Osteocyte (in vitro differentiated cells): ENCODE measurements around the gene PIK3C2B. TPM values are rescaled to one million over a fixed set of nuclear protein-coding genes. Genes with fewer than 3 reads are reported as not detected.

Experiments used
- DNase-seq: peaks from one replicate; pipeline ENCODE4 v3.0.0; 2021; ENCODE audit warnings: mixed read lengths; ENCODE audit not compliant: unreplicated experiment; ENCODE audit errors: extremely low spot score
- H3K27ac Mint-ChIP-seq: one replicate; pipeline ENCODE4 v1.8.0; 2021; ENCODE audit warnings: mild to moderate bottlenecking, mixed read lengths; ENCODE audit not compliant: unreplicated experiment
- H3K27me3 Mint-ChIP-seq: one replicate; pipeline ENCODE4 v1.8.0; 2021; ENCODE audit warnings: mixed read lengths; ENCODE audit not compliant: unreplicated experiment
- H3K36me3 Mint-ChIP-seq: one replicate; pipeline ENCODE4 v1.8.0; 2021; ENCODE audit warnings: mixed read lengths; ENCODE audit not compliant: unreplicated experiment
- H3K4me1 Mint-ChIP-seq: one replicate; pipeline ENCODE4 v1.8.0; 2021; ENCODE audit warnings: mixed read lengths; ENCODE audit not compliant: unreplicated experiment
- H3K4me3 Mint-ChIP-seq: one replicate; pipeline ENCODE4 v1.8.0; 2021; ENCODE audit warnings: mild to moderate bottlenecking, moderate library complexity, mixed read lengths; ENCODE audit not compliant: unreplicated experiment
- H3K9me3 Mint-ChIP-seq: one replicate; pipeline ENCODE4 v1.8.0; 2021; ENCODE audit warnings: mixed read lengths; ENCODE audit not compliant: unreplicated experiment
- CTCF ChIP-seq: fragments of 200-600 bp; sonication (generic); IDR thresholded peaks from 2 replicates; pipeline ENCODE4 v1.5.0; 2021; ENCODE audit warnings: antibody characterized with exemption, mild to moderate bottlenecking, moderate library complexity
- total RNA-seq: library from RNA; stranded (reverse); gene quantifications from 2 replicates; pipeline ENCODE4 v1.2.1, GENCODE V29; 2021

The PIK3C2B gene
- total RNA-seq, 1 donor from 2014 or later = 17.5 TPM

- Mint-ChIP-seq H3K4me3 (no peak overlapping the region), H3K4me1 (no peaks in the 10 kb centered on the region), H3K27me3 (no peaks in the 10 kb centered on the region), H3K36me3 (peaks cover 50% of the 10 kb centered on the region), H3K27ac (no peak overlapping the region), H3K9me3 (no peaks in the 10 kb centered on the region)
- DNase-seq = no peak
- TF ChIP-seq CTCF = no peak
Measured at GRCh38 chr1:204530932-204531331, 36.3 kb upstream of the PIK3C2B start.

GRCh38 chr1:204529371-204529895, 34.8 kb upstream of the PIK3C2B start:
- Mint-ChIP-seq H3K36me3 (peaks cover 51% of the 10 kb centered on the region), H3K4me1 (peaks cover 3% of the 10 kb centered on the region), H3K27me3 (no peaks in the 10 kb centered on the region), H3K9me3 (no peaks in the 10 kb centered on the region), H3K4me3 (no peak overlapping the region), H3K27ac (no peak overlapping the region)
- no peak for DNase-seq
- TF ChIP-seq CTCF = peak; percentile 10

- Mint-ChIP-seq H3K36me3 (peaks cover 51% of the 10 kb centered on the region), H3K9me3 (no peaks in the 10 kb centered on the region), H3K27ac (no peak overlapping the region), H3K4me3 (no peak overlapping the region), H3K4me1 (peaks cover 5% of the 10 kb centered on the region), H3K27me3 (no peaks in the 10 kb centered on the region)
- TF ChIP-seq CTCF = no peak
- DNase-seq = no peak
Measured at GRCh38 chr1:204528677-204529076, 34.1 kb upstream of the PIK3C2B start.

- no peak for DNase-seq
- Mint-ChIP-seq H3K4me1 (peaks cover 5% of the 10 kb centered on the region), H3K27me3 (no peaks in the 10 kb centered on the region), H3K9me3 (no peaks in the 10 kb centered on the region), H3K4me3 (no peak overlapping the region), H3K27ac (no peak overlapping the region), H3K36me3 (peaks cover 51% of the 10 kb centered on the region)
- TF ChIP-seq CTCF = no peak
Measured at GRCh38 chr1:204528241-204528640, 33.6 kb upstream of the PIK3C2B start.

GRCh38 chr1:204524986-204525385, 30.4 kb upstream of the PIK3C2B start:
- Mint-ChIP-seq H3K36me3 (peaks cover 32% of the 10 kb centered on the region), H3K27ac (no peak overlapping the region), H3K4me1 (peaks cover 18% of the 10 kb centered on the region), H3K9me3 (no peaks in the 10 kb centered on the region), H3K4me3 (no peak overlapping the region), H3K27me3 (no peaks in the 10 kb centered on the region)
- no peak for TF ChIP-seq CTCF
- DNase-seq = no peak
